Mammary epithelial cell (primary cell): ENCODE measurements around the gene UCK2.

Source experiments
- CTCF ChIP-seq, 2 donors: IDR thresholded peaks in 1 of 2; conservative IDR thresholded peaks in 1 of 2; 2 replicates each; pipeline ENCODE4 v1.5.1; 2011 to 2012; ENCODE audit warnings: inconsistent platforms in 2 of 2, low read length in 2 of 2, mild to moderate bottlenecking in 2 of 2, control low read depth in 1 of 2, low read depth in 1 of 2; ENCODE audit not compliant: insufficient read depth in 1 of 2; ENCODE audit errors: extremely low read depth in 1 of 2
- EZH2 ChIP-seq: IDR thresholded peaks from 2 replicates; pipeline ENCODE4 v1.6.1; 2012; ENCODE audit warnings: low read length, inconsistent platforms, borderline replicate concordance

GRCh38 chr1:165888552-165888920 lies 61.1 kb downstream of the UCK2 start:
- TF ChIP-seq CTCF (conservative IDR thresholded peaks at IDR 0.05 in 1 of 2, IDR thresholded peaks at IDR 0.05 in 1 of 2; ENCODE audit: extremely low read depth in 1 of 2, insufficient read depth in 1 of 2, low read depth in 1 of 2, low read length in 2 of 2), result no peak
- no peak for TF ChIP-seq EZH2
